Measurements from ENCODE around the gene VAMP2.

DNA sequence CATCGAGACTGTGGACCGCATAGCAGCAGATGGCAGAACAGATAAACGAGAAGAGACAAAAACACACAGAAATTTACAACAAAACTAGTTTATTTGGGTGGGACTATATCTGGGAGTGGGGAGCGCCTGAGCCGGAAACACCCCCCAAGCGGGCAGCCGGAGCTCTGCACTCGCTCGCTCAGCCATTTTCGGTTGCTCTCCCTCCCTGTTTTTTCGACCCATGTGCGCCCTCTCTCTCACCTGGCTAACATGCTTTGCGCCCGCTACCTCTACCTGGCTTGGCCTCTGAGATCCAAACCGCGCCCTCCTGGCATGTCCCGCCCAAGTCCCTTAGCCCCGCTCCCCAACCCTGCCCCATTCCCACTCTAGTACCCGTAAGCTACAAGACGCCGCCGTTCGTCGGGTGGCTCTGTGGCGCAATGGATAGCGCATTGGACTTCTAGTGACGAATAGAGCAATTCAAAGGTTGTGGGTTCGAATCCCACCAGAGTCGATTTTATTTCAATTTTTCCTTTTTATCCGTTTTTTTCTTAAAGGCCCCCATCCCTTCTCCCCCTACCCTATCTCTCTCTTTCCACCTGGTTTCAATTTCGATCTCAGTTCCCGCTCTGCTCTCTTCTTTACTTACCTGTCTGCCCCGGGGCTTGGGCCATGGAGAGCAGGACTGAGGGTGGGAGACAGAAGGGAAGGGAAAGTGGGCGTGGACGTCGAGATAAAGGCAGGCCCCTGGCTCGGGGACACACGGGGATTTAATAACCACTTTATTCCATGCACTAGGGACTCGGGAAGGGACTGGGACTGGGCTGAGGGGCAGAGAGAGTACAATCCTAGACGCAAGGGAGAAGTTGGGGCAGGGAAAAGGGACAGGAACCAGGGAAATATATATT, 42.0 kb downstream of the VAMP2 start:
- TF ChIP-seq, protein P1, sequence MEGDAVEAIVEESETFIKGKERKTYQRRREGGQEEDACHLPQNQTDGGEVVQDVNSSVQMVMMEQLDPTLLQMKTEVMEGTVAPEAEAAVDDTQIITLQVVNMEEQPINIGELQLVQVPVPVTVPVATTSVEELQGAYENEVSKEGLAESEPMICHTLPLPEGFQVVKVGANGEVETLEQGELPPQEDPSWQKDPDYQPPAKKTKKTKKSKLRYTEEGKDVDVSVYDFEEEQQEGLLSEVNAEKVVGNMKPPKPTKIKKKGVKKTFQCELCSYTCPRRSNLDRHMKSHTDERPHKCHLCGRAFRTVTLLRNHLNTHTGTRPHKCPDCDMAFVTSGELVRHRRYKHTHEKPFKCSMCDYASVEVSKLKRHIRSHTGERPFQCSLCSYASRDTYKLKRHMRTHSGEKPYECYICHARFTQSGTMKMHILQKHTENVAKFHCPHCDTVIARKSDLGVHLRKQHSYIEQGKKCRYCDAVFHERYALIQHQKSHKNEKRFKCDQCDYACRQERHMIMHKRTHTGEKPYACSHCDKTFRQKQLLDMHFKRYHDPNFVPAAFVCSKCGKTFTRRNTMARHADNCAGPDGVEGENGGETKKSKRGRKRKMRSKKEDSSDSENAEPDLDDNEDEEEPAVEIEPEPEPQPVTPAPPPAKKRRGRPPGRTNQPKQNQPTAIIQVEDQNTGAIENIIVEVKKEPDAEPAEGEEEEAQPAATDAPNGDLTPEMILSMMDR (IDR thresholded peaks at IDR 0.05): peak in 2 of 4 donors; percentile 14 to 37
- TF ChIP-seq POLR2A (IDR thresholded peaks at IDR 0.05): no peak
